Activated T-cell treated with anti-CD3 and anti-CD28 coated beads for 4 hours (primary cell): ENCODE data around the gene SERPINB6.
"Not testable (repeated sequence)": the region's sequence is repeated elsewhere in the genome, so short reads cannot be mapped to it uniquely, and the experiment has no call there.

Experiments
- DNase-seq: peaks from one replicate; pipeline ENCODE4 v3.0.0-alpha.2; 2020

Gene SERPINB6

DNA sequence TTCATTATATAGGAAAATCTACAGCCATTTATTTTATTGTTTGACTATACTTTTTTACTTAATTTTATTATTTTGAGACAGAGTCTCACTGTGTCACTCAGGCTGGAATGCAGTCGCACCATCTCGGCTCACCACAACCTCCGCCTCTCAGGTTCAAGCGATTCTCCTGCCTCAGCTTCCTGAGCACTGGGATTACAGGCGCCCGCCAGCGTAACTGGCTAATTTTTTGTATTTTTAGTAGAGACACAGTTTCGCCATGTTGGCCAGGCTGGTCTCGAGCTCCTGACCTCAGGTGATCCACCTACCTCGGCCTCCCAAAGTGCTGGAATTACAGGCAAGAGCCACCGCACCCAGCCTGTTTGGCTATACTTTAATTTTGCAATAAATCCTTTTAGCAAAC, 38.5 kb downstream of the SERPINB6 start:
- not testable (repeated sequence) for DNase-seq

DNA sequence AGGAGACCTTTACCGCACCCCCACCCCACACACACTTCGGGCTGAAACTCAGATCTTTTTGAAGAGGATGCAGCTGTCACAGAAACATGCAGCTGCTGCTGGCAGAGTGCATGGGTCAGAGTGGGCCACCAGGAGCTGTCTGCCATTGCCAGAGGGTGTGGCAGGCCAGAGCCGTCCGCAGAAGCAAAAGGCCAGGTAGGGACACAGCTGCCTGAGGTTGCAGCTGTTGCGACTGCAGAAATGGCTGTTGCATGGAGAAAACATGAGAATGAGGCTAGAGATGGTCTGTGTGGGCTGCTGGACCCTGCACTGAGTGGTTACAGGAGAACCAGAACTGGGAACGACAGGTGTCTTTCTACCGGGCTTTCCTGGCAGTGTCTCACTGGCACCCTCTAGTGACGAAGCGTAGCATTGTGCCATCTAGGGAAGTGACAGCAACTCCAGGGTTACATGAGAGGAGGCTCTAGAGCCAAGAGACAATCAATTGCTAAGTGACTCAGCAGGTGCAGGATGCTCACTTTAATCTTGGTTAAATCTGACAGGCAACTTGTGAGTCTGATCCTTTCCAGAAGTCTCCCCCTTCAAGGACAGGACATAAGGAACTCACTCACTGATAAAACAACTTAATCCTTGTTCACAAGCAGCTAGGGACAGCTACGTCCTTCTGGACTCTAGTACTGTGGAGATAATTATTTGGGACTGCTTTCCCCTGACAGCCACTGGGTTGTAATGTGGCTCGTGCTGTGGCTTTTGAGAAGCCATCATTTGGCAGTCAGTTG, 39.2 kb downstream of the SERPINB6 start:
- peak; percentile 81 for DNase-seq

DNA sequence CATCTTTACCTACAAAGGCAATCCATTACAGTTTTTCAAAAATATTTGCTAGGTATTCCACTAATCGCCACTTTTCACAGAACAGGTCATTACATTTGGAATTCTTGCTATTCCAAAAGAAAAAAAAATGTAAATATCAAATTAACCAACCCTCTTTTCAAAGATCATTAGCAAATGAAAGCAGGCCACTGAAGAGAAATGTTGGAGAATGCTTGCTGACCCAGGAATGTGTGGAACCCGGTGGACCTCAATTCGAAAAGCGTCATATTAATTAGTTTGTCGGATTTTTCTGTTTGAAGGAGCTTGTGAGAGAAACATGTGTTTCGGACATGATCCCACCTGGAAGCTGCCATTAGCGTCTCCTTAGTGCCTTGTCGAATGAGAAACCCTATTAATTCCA, 40.3 kb downstream of the SERPINB6 start:
- no peak for DNase-seq

DNA sequence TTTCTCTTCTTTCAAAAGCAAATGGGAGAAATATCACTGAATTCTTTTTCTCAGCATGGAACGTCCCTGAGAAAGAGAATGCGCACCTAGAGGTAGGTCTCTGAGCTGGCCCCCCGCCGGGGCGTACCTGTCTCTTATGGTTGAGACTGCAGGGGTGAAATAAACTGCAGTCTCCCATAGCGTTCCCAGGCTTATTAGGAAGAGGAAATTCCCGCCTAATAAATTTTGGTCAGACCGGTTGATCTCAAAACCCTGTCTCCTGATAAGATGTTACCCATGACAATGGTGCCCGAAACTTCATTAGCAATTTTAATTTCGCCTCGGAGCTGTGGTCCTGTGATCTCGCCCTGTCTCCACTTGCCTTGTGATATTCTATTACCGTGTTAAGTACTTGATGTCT, 43.4 kb downstream of the SERPINB6 start:
- not testable (repeated sequence) for DNase-seq

DNA sequence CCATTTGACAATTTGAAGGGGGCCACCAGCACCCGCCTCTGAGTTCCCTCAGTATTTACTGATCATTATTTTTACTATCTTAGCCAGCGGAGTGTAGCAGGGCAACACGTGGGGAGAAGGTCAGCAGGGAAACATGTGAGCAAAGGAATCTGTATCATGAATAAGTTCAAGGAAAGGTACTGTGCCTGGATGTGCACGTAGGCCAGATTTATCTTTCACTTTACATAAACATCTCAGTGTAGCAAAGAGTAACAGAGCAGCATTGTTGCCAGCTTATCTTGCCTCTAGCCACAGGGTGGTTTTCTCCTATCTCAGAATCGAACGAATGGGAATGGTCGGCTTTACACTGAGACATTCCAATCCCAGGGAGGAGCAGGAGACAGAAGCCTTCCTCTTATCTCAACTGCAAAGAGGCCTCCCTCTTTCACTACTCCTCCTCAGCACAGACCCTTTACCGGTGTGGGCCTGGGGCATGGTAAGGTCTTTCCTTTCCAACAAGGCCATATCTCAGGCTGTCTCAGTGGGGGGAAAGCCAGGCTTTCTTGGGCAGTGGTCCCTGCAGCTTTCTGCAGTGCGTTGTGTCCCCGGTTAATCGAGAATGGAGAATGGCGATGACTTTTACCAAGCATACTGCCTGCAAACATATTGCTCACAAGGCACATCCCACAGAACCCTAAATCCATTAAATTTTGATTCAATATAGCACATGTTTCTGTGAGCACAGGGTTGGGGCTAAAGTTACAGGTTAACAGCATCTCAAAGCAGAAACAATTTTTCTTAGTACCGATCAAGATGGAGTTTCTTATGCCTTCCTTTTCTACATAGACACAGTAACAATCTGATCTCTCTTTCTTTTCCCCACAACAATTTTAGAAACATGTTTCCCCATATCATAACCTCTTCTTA, 45.3 kb downstream of the SERPINB6 start:
- not testable (repeated sequence) for DNase-seq

DNA sequence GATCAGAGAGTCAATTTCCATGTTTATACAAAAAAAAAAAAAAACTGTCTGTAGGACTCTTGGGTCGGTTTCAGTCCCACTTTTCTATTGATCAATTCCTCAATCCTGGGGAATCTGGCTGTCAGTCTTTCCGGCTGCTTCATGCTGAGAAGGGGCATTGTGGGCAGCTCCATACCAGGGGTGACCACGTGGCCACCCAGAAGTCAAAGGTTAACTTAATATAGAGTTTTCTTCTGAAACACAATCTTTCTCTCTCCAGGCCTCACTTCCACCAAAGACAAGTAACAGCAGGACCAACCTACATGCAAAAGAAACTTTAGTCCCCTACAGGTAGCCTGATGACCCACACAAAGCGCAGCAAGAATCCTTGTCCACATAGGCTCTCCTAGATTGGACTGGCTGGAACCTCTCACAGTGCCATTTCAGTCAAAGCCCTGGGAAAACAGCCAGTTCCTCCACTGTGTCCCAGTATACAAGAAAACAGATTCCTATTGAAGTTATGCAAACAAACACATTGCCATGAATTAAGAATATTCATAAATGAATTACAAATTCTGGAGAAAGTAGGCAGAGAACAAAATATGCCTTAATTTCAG, 49.7 kb downstream of the SERPINB6 start:
- no peak for DNase-seq

DNA sequence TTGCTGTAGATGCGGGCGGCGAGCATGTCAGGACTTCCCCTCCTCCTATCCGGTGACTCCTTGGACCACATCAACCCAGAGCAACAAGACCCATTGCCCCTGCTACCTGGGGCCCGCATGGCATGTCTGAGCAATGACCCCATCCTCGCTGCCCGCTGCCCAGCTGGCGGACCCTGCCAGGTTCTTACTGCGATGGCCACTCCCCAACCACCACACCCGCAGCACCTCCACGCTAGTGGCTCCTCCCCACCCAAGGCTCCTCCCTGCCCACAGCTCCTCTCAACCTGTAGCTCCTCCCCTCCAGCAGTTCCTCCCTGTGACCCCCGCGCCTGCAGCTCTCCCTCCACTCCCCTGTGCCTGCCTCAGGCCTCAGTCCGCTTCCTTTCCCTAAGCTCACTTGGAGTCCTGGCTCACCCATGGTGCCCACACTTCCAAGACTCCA, 50.7 kb downstream of the SERPINB6 start:
- DNase-seq: no peak

DNA sequence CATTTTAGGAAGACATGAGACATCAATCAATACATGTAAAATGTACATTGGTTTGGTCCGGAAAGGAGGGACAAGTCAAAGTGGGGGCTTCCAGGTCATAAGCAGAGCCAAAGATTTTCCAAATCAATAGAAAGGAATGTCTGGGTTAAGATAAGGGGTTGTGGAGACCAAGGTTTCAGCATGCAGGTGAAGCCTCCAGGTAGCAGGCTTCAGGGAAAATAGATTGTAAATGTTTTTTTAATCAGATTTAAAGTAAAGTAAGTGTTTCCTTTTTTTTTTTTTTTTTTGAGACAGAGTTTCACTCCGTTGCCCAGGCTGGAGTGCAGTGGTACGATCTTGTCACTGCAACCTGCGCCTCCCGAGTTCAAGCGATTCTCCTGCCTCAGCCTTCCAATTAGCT, 51.5 kb downstream of the SERPINB6 start:
- no peak for DNase-seq

DNA sequence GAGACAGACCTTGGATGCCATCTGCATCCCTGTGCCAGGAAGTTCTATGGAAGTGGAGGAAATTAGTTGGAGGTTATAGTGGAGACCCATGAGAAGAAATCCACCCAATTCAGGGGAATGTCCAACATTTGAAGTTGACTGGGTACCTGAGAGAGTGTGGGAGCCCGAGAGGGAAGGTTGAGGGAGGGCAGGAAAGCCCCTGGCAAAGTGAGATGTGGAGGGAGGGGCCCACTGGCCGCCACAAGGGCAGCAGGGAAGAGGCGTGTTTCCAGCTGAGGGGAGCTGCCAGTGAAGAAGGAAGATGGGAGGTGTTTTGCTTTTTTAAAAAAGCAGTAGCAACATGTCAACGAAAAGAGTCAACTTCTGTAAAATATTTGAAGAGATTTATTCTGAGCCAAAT, 52.0 kb downstream of the SERPINB6 start:
- no peak for DNase-seq

DNA sequence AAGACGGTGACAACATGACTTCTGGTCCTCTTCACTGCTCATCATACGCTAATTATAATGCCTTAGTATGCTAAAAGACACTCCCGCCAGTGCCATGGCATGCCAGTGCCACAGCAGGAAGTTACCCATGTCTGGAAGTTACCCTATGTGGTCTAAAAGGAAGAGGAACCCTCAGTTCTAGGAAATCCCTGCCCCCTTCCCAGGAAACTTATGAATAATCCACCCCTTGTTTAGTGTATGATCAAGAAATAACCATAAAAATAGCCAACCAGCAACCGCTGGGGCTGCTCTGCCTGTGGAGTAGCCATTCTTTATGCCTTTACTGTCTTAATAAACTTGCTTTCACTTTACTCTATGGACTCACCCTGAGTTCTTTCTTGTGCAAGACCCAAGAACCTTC, 52.4 kb downstream of the SERPINB6 start:
- no peak for DNase-seq

DNA sequence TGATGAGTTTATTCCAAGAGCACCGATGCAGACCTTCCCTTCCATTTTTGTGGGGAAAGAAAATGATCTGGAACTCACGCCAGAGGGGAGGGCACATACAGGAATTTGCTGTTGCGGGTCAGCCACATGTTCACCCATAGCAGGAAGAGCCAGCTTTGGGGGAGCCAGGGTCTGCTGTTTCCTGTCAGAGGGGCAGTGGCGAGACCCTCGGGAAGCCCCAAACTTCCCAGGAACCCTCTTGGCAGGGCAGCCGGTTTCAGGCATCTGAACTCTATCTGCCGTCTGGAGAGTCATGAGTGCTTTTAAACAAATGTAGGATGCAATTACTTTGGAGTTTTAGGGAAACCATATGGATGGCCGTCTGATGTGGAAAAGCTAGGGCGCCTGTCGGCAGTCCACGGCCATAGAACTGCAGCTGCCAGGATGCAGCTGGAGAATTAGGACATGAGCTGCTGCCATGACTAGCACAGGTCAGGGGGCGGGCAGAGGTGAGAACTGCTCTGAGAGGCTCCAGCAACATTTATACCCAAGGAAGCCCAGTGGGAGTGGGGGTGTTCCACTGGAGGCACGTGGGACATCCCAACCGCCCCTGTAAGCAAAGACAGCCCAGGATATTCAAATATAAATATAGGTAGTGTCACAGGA, 53.4 kb downstream of the SERPINB6 start:
- DNase-seq: no peak

DNA sequence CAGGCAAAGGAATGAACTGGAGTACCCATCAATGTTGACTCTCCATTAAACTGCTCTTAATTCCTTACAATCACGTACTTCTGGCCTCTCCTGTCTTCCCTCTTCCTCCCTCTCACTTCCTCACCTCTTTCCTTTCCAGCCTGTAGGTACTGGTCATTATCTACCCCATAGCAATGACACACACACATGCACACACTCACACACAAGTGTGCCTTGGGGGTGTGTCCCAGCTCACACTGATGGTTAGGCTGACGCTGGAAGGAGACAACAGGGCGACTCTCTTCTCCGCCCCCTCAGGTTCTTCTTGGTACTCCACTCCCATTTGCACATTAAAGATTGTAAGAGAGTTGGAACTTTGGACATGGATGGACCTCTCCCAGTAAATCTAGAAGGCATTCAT, 54.3 kb downstream of the SERPINB6 start:
- DNase-seq: no peak

DNA sequence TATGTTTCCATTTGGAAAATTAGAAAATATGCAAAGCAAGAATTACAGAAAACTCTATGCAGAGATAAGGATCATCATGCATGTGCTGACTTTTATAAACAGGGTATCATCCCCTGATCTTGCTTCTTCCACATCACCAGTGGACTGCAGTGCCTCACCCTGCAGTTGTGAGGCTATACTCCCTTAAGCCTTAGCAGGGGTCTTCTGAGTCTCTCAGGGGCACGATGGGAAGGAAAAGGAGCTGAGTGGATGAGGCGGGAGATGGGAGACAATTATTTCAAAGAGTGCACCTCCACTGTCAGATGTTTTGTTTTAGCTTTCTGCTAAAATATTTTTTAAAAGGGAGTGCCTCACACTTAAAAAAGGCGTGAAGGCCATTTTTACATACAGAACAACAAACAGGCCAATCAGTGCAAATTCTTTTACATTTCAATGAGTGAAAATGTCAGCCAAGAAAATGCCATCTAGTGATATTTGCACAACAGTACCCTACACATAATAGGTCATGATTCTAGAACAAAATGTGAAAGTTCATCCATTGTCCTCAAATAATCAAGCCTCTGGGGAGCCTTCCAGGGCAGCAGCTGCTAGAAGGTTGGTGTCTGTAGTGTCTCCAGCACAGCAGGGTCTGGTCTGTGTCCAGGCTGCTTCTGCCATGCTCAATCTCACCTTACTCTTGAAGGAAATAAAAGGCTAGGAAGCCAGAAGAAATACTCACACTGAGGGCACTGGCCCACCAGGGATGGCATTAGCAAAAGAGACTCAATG, 55.0 kb downstream of the SERPINB6 start:
- DNase-seq: no peak

DNA sequence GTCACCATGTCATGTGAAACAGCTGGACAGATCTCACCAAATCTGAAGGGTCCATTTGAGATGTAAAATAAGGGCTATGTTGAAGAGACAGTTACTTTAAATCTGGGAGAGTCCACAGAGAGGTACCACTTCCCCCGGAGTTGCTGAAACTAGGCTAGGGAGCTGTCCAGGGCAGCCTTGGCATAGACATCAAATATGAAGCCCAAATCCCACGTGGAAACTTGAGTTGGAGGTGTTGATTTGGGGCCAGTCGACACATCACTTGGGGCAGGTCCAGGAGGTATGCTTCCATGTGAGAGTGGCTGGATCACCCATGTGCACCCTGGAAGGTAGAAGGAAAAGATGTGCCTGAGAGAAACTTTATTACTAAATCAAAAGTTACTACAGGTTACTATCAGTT, 56.2 kb downstream of the SERPINB6 start:
- DNase-seq: no peak

DNA sequence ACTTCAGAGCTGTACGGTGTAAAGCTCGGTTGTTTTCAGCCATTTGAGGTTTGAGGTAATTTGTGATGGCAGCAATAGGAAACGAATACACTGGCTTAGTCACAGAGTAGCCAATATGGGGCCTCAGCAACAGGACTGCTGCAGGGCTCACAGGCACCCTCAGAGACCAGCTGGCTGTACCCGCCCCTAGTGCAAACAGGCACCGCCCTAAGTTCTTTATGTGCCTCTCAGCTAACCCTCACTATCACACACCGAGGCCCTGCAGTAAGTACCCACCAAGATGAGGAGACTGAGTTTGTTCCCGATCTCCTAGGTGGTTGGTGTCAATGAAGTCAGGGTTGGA, 57.1 kb downstream of the SERPINB6 start:
- DNase-seq: no peak

DNA sequence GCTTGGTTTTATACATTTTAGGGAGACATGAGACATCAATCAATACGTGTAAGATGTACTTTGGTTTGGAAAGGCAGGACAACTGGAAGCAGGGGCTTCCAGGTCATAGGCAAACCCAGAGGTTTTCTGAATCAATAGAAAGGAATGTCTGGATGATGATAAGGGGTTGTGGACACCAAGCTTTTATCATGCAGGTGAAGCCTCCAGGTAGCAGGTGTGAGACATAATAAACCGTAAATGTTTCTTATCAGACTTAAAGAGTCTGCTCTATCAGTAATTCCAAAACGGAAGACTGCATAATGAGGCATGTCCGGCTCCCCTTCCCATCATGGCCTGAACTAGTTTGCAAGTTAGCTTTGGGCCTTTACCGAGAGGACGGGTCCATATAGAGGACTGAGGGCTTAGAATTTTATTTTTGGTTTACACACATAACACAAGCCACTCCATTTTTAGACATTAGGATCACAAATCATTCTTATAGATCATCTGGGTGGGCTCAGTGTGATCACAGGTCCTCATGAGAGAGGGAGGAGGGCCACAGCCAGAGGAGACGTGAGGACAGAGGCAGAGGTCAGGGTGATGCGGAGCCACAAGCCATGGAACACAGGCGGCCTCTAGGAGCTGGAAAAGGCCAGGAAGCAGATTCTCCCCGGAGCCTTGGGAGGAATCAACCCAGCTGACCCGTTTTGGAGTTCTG, 57.6 kb downstream of the SERPINB6 start:
- no peak for DNase-seq

DNA sequence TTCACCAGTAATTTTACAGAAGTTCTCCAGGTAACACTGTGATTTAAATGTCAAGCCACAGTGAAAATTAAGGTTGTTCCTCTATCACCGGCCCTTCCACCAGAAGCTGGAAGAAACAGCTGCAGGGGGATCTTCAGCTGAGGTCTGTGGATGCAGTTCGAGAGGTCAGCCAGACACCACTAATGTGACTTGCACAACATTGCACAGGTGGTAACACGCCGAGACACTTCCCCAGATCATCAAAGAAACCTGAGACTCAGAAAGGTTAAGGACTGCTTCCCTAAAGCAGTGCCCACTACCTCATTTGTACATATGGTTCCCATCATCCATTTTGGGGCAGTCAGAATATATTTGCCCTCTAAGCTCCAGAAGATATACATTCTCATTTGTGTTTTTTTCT, 60.2 kb downstream of the SERPINB6 start:
- DNase-seq: no peak

DNA sequence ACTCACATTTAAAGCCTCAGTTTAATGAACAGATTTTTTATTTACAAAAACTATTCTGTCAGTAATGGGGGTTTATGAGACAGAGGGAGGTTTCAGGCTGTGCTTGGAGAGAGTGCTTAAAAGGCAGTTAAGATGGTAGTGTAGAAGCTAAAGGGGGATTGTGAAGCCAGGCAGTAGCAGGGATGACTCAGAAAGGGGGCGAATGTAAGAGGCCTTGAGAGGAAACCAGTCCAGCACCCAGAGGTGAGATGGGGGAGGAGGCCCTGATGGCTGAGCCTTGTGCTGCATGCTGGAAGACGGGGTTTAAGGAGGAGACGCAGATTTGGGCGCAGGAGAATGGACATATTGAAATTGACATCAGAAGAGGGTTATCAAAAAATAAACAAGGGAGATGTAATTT, 61.6 kb downstream of the SERPINB6 start:
- DNase-seq: no peak

DNA sequence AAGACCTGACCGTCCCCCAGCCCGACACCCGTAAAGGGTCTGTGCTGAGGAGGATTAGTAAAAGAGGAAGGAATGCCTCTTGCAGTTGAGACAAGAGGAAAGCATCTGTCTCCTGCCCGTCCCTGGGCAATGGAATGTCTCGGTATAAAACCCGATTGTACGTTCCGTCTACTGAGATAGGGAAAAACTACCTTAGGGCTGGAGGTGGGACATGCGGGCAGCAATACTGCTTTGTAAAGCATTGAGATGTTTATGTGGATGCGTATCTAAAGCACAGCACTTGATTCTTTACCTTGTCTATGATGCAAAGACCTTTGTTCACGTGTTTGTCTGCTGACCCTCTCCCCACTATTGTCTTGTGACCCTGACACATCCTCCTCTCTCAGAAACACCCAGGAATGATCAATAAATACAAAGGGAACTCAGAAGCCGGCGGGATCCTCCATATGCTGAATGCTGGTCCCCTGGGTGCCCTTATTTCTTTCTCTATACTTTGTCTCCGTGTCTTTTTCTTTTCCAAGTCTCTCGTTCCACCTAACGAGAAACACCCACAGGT, 62.2 kb downstream of the SERPINB6 start:
- not testable (repeated sequence) for DNase-seq

DNA sequence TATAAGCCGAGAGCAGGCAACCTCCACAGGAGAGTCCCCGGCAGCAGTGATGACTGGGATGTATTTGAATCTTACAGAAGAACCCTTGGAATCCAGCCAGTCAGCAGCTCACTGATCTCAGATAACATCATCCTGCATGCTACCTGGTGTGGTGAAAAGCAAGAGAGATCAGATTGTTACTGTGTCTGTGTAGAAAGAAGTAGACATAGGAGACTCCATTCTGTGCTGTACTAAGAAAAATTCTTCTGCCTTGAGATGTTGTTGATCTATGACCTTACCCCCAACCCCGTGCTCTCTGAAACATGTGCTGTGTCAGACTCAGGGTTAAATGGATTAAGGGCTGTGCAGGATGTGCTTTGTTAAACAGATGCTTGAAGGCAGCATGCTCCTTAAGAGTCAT, 62.9 kb downstream of the SERPINB6 start:
- not testable (repeated sequence) for DNase-seq

DNA sequence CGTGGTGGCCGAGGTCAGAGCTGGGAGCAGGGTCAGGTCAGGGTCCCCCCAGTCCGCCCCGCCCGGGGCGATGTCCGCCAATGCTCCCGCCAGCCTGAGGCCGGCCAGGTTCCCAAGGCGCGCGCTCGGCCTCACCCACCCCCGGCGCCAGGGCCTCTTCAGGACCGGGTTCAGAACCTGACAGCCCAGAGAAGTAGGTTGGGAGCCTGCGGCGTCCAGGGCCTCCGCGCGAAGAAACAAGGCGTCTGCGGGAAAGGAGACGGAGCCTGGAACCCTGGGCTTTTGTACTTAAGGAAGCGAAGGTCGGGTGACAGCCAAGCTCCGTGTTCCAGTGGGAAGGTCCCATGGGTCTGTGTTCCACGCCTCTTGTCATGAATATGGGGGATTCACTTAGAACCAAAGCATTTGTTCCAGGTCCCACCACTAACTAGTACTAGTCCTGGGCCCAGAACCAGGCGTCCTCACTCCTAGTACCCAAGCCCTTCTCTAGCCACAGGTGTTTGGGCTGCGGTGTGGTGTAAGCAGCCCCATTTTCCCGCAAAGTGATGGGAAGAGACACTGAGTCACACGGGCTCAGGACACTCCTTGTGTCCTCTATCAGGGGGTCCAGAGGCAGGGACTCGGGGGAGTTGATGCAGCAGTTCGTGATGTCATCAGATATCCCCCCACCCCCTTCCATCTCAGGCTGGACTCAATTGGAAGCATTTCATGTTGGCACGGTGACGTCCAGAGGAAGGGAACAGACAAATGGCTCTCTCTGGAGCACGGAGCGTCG, 67.8 kb downstream of the SERPINB6 start:
- DNase-seq: not testable (repeated sequence)
